ENCODE measurements around the gene HSF2.
A peak's percentile ranks its signal among the peaks of the same experiment; 100 is the strongest.

HSF2 gene

DNA sequence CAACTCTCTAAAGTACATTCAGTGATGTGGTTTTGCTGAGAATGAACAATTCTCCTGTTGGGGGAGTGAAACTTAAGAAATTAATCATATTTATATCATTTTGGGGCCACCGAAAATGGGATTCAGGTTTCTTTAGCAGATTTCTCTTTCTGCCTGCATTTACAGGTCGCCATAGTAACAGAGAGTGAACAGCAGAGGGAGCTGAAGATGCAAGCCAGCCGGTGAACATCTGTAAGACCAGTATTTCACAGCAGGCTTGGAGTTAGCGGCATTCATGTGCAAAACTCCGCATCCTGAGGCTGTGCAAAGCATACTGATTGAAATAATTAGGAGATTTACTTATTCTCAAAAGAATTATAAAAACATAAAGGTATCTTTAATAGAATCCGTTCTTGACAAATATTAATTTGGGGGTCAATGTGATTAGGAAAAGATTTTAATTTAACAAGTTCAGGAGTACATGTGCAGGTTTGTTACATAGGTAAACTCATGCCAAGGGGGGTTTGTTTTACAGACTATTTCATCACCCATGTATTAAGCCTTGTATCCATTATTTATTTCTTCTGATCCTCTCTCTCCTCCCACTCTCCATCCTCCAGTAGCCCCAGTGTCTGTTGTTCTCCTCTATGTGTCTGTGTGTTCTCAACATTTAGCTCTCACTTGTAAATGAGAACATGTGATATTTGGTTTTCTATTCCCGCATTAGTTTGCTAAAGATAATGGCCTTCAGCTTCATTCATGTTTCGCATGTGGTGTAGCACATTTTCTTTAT, 17.8 kb upstream of the HSF2 start:
- TF ChIP-seq, protein P1, sequence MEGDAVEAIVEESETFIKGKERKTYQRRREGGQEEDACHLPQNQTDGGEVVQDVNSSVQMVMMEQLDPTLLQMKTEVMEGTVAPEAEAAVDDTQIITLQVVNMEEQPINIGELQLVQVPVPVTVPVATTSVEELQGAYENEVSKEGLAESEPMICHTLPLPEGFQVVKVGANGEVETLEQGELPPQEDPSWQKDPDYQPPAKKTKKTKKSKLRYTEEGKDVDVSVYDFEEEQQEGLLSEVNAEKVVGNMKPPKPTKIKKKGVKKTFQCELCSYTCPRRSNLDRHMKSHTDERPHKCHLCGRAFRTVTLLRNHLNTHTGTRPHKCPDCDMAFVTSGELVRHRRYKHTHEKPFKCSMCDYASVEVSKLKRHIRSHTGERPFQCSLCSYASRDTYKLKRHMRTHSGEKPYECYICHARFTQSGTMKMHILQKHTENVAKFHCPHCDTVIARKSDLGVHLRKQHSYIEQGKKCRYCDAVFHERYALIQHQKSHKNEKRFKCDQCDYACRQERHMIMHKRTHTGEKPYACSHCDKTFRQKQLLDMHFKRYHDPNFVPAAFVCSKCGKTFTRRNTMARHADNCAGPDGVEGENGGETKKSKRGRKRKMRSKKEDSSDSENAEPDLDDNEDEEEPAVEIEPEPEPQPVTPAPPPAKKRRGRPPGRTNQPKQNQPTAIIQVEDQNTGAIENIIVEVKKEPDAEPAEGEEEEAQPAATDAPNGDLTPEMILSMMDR (conservative IDR thresholded peaks at IDR 0.05; ENCODE audit: low read depth, low read length) = peak; percentile 85
- peak; percentile 92 for DNase-seq (ENCODE audit: low read depth)
- no peak overlapping the region for H3K4me3 ChIP-seq (ENCODE audit: low read depth, low read length)

DNA sequence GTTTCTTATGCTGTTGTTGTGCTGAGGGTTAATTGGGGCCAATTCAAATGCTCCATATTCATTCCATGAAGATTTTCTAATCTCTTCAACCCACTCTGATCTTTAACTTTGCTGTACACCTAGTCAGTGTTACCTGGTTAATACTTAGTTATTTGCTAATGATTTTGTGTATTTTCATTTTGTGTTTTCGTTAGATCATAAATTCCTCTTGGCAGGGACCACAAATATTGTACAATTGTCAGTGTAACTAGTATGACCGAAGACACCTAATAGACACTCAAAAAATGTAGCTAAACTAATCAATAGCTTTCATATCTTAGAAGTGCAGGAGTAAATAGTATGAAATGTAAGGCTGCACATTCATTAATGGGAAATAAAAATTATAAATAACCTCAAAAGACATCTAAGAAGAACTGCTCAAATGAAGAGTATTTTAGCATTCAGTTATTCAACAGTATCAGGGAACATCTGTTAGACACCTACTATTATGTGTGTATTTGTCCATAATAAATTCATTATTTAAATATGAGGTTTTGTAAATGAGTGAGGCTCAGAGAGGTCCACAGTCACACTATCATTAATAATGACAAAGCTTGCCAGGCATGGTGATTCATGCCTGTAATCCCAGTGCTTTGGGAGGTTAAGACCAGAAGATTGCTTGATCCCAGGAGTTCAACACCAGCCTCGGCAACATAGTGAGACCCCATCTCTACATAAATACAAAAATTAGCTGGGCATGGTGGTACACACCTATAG, 13.4 kb upstream of the HSF2 start:
- DNase-seq (ENCODE audit: low read depth) = no peak
- TF ChIP-seq, protein P1 (conservative IDR thresholded peaks at IDR 0.05; ENCODE audit: low read depth, low read length) = no peak
- H3K4me3 ChIP-seq (ENCODE audit: low read depth, low read length) = no peak overlapping the region

DNA sequence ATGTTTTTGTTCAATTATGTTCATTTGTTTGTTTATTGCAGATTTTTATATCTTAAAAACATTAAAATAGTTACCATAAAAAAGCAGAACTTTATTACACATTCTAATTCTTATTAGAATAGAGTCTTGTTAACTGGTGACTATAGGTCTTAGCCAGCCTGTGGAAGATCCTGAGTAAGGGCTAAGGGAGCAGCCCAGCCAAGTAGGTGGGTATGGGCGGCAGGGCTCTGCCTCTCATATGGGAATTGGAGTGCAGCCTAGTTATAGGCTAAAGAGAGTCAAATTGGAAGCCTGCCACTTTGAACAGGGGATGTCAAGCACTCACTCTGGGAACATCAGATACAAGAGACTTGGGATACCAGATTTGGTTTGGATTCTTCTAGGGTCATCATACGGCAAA, 10.5 kb upstream of the HSF2 start:
- TF ChIP-seq, protein P1 (conservative IDR thresholded peaks at IDR 0.05; ENCODE audit: low read depth, low read length) = no peak
- H3K4me3 ChIP-seq (ENCODE audit: low read depth, low read length) = no peak overlapping the region
- no peak for DNase-seq (ENCODE audit: low read depth)

DNA sequence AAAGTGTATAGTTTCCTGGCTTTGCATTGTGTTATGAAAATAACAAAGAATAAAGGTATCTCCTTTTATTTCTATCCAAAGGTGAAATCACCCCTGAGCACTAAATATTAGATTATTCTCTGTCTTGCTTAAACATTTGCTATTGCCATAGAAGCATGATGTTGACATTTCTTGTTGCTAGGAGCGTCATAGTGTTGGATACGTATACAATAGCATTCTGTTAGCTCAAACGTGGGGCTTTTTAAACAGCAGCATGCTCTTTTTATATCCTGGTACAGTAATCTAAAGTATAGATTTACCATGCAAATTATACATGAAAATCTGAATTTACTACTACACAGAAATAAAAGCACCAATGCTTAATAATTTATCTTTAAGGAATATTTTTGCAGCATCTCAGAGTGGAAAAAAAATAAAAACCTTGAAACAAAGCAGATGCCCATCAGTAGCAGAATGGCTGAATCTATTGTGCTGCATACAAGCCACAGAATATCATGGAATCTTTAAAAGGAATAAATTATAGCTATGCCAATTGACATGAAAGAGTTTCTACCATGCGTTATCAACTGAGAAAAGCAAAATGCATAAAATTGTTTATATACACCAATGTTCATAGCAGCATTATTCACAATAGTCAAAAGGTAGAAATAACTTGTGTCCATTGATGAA, 9.6 kb upstream of the HSF2 start:
- H3K4me3 ChIP-seq (ENCODE audit: low read depth, low read length) = no peak overlapping the region
- DNase-seq (ENCODE audit: low read depth) = no peak
- TF ChIP-seq, protein P1 (conservative IDR thresholded peaks at IDR 0.05; ENCODE audit: low read depth, low read length) = no peak

DNA sequence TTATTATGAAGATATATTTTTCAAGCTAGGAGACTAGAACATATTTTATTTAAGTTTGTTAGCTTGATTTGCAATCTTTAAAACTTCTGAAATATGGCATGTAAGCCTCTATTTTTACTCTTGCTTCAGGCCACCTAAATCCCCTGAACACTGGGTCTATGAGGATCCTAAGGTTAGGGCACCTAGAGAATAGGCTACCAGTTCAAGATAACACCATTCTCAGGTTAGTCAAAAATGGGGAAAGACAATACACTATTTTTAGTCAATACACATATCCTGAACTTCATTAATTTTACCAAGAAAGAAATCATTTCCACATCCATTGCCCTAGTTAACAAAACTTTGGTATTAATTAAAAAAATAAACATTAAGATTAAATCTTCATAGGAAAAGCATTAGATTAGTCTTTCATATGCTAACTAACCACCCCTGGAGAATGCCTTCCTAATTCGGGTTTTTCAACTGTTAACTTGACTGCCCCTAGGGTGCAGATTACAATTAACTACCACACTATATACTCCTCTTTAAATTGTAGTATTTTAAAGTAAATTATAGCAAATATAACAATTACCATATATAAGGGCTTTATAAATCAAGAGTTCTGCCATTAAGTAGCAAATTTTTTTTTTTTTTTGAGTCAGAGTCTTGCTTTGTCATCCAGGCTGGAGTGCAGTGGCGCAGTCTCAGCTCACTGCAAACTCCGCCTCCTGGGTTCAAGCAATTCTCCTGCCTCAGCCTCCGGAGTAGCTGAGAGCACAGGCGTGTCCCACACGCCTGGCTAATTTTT, 6.7 kb upstream of the HSF2 start:
- no peak overlapping the region for H3K4me3 ChIP-seq (ENCODE audit: low read depth, low read length)
- DNase-seq (ENCODE audit: low read depth) = no peak
- TF ChIP-seq, protein P1 (conservative IDR thresholded peaks at IDR 0.05; ENCODE audit: low read depth, low read length) = no peak

DNA sequence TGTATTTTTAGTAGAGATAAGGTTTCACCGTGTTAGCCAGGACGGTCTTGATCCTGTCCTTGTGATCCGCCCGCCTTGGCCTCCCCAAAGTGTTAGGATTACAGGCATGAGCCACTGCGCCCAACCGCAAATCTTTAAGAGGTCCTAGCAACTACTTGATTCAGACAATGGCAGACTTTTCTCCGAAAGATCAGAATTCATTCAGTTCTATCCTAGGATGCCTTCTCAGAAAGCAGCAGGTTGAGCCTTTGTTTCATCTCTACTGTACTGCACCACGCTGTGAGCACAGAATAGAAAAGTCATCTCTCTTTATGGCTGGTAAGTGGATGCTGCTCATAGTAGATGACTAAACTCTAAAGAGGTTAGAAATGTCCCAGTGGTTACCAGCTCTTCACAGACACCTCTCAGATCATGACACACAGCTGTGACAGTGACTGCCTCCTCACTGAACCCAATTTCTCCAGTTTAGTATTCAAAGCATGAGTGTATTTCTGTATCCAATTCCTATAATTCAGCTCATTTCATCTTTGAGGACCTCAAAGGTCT, 6.0 kb upstream of the HSF2 start:
- DNase-seq (ENCODE audit: low read depth) = no peak
- TF ChIP-seq, protein P1 (conservative IDR thresholded peaks at IDR 0.05; ENCODE audit: low read depth, low read length) = no peak
- no peak overlapping the region for H3K4me3 ChIP-seq (ENCODE audit: low read depth, low read length)

Data from choroid plexus epithelial cell (primary cell).